LNCaP clone FGC (cell line): Measurements from ENCODE around the gene GABRG3.

Experiments
- DNase-seq: peaks from one replicate; pipeline ENCODE4 v3.0.0-alpha.2; 2011; ENCODE audit warnings: low read depth
- H3K4me3 ChIP-seq: 2 replicates; pipeline ENCODE4 v1.5.1; 2011; ENCODE audit warnings: mild to moderate bottlenecking, low read depth, low read length, control low read depth
- TF ChIP-seq, protein P1 (sequence below): IDR thresholded peaks from 2 replicates; pipeline ENCODE4 v1.5.1; 2012; ENCODE audit warnings: mild to moderate bottlenecking; ENCODE audit not compliant: control insufficient read depth, insufficient read depth; ENCODE audit errors: extremely low read depth

GABRG3 gene

DNA sequence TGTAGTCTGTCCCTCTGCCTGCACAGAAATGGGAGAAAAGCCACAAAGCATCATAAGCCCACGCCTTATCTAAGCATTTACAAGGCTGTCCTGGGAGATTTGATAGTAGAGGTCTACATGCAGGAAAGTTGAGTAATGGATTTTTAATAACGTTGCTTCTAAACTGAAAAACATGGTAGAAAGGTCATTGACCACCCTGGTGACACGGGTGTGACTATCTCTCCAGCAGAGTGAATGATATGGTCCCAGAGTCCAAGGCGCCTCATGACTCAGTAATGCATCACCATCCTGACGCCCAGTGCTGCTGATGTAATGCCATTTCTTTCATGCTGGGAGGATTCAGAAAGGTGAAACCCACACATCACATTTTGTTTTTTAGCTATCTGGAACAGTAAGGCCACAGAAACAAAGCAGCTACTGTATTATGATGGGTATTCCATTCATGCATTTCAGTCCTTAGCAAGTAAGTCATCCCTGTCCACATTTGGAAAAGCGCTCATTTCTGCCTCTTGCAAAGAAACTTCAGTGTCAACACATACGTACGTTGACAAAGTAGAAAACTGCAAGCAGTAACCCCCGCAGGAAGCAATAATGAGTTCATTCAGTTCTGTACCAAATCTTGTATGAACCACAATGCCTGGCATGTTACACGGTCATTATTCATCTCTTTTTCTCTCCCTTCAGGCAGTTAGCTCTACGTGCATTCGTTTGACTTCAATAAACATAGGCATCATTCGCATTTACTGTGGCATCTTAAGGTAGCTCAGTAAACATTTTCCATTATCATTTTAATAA, 483.5 kb downstream of the GABRG3 start:
- H3K4me3 ChIP-seq = no peak overlapping the region
- no peak for DNase-seq
- TF ChIP-seq, protein P1, sequence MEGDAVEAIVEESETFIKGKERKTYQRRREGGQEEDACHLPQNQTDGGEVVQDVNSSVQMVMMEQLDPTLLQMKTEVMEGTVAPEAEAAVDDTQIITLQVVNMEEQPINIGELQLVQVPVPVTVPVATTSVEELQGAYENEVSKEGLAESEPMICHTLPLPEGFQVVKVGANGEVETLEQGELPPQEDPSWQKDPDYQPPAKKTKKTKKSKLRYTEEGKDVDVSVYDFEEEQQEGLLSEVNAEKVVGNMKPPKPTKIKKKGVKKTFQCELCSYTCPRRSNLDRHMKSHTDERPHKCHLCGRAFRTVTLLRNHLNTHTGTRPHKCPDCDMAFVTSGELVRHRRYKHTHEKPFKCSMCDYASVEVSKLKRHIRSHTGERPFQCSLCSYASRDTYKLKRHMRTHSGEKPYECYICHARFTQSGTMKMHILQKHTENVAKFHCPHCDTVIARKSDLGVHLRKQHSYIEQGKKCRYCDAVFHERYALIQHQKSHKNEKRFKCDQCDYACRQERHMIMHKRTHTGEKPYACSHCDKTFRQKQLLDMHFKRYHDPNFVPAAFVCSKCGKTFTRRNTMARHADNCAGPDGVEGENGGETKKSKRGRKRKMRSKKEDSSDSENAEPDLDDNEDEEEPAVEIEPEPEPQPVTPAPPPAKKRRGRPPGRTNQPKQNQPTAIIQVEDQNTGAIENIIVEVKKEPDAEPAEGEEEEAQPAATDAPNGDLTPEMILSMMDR = no peak

DNA sequence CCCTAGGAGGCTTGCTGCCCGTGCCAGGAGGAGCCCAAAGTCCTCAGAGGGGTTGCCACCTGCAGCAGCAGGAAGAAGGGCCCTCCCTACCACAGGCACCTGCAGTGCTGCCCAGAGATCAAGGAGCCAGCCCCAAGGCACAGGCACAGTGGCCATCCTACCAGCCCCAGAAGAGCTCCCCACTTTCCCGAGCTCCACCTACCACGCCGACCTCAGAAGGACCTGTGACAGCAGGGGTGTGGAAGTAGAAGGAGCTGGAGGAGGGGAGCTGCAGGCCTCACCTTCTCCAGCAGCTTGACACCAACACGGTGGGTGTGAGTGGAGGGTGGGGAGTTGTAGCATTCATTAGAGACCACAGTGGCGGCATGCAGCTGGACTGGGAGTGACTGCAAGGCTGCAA, 485.8 kb downstream of the GABRG3 start:
- H3K4me3 ChIP-seq = no peak overlapping the region
- DNase-seq = no peak
- TF ChIP-seq, protein P1 = no peak

DNA sequence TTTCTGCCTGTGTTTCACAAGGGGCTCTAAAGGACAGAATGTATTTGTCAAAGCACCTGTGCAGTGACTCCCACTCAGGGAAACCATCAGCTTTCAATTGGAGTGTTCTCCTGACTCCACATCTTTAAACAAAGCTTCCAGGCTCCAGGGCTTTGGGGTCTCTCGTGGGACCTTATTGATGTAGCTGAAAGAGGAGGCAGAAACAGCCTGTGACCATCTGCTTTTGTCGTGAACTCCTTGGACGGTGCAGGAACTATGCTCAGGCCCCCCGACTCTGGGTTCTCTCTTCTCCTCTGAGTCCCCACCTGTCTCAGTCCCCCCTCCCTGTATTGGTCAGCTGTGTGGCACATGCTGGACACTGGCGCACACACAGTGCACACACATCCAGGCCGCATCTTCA, 486.8 kb downstream of the GABRG3 start:
- no peak overlapping the region for H3K4me3 ChIP-seq
- TF ChIP-seq, protein P1 = no peak
- no peak for DNase-seq

DNA sequence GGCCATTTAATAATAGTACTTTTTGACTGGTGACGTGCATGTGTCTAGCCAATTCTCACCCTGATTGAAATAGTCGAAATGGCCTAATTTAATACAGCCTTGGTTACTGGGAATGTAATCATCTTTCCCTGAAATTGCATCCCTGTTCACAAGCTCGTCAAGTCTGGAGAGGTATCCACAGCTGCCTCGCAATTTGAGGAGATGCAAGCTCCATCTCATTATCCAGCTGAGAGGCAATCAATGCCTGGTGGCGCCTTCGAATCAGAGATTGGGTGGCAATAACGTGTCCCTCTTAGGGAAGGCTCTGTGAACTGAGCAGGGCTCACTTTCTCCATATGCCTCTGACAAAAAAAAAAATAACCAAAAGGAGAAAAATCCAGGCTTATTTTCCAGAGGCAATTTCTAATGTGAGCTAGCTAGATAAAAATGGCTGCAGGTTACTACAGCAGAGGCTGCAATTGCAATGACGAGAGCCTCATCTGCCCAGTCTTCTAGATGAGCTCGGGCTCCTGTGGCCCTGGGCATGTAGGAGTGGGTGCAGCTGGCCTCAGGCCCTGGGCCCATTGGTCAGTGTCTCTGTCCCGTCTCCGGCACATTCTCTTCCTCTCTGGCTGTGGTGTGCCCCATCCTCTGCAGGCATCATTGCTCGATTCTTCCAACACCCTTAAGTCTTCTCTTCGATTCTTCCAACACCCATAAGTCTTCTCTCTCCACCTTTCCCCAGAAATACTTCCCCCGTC, 487.5 kb downstream of the GABRG3 start:
- no peak overlapping the region for H3K4me3 ChIP-seq
- no peak for DNase-seq
- TF ChIP-seq, protein P1 = no peak

DNA sequence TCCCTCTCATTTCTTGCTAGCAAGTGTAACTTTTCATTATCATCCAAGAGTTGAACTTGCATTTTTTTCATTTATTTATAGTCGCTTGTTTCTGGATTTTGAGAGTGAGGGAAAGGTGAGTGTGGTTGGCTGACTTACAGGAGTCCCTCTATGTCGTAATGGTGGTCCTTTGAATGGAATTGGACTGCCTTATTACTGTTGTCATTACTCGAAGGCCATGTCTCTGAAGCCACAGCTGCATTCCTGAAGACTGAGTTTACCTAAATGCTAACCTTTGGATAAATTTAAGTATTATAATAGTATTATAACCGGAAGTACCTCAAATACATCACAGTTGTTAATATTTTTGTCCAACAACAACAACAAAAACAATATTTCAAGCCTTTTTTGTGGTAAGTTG, 488.9 kb downstream of the GABRG3 start:
- TF ChIP-seq, protein P1 = no peak
- DNase-seq = no peak
- no peak overlapping the region for H3K4me3 ChIP-seq

DNA sequence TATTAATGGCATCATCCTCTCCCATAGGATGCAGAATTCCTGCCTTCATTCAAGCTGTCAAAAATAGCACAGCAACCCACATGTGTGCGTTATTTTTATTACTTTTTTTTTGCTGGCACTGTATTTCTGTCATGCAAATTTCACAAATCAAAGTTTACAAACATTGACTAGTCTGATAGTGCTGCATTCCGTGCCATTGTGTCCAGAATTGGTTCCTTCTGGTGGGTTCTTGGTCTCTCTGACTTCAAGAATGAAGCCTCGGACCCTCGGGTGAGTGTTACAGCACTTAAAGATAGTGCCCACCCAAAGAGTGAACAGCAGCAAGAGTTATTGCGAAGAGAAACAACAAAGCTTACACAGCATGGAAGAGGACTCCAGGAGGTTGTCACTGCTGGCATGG, 490.2 kb downstream of the GABRG3 start:
- no peak for DNase-seq
- no peak overlapping the region for H3K4me3 ChIP-seq
- TF ChIP-seq, protein P1 = no peak
